SK-N-DZ (cell line): ENCODE results near the gene RGMB.

Experiments
- DNase-seq: peaks from one replicate; pipeline ENCODE4 v3.0.0-alpha.2; 2015; ENCODE audit warnings: low spot score

Gene RGMB

DNA sequence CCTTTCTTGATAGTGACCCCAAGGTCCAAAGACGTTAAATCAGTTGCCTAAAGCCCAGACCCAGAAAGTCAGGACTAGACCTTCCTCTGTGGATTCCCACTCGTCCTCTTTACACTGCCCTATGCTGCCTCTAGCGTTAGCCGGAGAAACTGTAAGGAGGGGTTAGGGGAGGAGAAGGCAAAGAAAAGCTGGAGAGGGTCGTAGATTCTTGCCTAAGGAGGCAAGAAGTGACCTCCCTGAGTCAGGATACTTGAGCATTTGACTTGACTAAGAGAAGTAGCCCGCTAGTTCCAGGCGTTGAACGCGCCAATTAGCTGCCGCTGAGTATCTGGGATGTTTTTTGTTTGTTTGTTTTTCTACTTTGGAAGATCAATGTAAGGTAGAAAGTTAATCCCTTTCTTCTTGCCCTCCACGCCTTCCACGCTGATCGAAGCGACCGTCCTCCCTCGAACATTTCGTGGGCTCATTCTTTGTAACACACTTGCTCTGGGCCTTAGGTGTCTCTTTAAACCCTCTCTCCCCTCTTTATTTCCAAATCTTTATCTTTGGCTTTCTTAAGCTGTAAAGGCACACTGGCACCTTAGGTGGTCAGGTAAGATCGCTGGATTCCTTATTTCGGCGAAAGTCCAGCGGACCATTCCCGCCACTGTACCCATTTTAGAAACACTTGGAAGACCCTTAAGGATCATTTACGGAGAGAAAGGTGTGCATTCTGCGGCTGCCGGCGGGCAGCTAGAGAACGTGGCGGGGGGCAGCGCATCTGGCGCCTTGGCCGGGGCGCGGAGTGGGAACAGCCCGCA, 5.1 kb upstream of the RGMB start:
- DNase-seq = peak; percentile 87

DNA sequence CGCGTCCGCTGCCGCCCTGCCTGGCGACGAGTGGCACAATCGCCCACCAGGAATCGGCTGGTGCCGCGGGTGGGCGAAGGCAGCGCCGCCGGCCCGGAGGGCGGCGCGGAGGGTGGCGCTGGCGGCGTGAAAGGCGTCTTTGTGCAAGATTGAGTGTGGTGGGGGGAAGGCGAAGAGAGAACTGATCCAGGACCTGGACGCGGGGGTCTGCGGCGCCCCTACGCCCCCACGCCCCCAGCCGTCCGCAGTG, 4.6 kb upstream of the RGMB start:
- no peak for DNase-seq

GRCh38 chr5:98769210-98769958, 4.1 kb upstream of the RGMB start:
- DNase-seq = peak; percentile 68

DNA sequence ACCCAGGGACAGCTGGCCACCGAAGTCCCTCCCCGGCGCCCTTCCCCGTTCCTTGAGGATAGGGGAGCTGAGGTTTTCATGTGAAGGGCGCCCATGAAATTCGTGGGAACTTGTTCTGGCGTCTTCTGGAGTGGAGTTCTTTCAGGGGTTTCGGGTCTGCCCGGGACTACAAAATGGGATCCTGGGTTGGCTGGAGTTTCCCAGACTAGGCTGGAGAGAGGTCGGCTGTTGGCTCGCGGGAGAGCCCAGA, 3.6 kb upstream of the RGMB start:
- DNase-seq = peak; percentile 63

- peak; percentile 93 for DNase-seq
These were observed 3.1 kb upstream of the RGMB start for GRCh38 chr5:98770209-98770910.

DNA sequence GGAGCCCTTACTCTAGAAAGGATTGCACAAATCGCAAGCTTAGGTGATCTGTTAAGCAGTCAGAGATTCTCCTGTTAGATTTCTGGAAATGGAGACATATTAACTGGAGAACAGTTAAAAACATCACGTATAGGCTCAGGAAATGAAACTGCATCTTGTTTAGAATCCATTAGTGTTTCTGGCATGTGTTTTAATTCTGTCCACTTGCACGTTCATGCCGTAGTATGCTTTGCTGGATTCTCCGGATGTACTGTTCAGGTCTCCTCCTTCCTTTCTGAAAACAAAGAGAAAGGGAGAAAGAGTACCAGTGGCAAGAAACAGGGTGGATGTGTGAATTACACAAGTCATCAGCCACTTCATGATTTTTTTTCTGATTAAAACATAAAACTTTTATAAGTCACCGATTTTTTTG, 2.5 kb upstream of the RGMB start:
- peak; percentile 50 for DNase-seq

GRCh38 chr5:98771382-98772109, 1.9 kb upstream of the RGMB start:
- peak; percentile 90 for DNase-seq

GRCh38 chr5:98772415-98773213, 849 bp upstream of the RGMB start:
- peak; percentile 96 for DNase-seq

- no peak for DNase-seq
These were observed 324 bp upstream of the RGMB start for GRCh38 chr5:98773214-98773463.

DNA sequence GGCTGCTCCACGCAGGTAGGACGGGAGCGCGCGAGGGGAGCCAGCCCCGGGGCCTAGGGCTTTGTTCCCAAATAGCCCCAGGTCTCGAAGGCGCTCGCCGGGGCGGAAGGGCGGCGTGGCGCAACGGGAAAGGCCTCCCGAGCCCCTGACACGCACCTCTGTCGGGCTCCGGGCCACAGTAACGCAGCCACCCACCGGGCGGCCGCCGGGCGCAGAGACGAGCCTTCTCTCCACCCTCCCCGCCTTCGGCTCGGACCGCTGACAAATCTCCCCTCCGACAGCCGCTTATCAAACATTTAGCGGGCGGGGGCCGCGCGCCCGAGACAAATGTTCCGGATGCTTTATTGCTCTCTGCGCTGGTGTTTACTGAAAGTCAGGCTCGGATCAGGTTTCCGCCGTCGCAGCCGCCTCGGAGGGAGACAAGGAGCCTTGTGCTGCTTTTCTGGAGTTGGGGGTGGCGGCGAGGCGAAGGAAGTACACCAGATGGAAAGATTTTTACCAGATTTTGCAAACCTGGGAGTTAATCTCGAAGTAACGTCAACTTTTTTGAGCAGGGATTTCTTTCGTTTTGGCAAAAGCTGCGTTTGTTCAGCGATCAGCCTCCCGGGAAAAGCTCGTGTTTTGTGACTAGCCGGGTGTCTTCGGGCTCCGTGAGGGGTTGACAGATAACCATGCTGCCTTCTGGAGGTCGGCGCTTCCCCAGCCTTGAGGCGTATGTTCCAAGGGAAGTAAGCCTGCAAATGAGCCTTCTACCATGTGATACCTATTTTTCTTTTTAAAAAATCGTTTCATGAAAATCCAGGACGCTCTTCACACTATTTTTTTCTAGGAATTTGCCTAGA, 950 bp downstream of the RGMB start:
- peak; percentile 71 for DNase-seq

- no peak for DNase-seq
These were observed 2.0 kb downstream of the RGMB start for GRCh38 chr5:98775246-98776065.

DNA sequence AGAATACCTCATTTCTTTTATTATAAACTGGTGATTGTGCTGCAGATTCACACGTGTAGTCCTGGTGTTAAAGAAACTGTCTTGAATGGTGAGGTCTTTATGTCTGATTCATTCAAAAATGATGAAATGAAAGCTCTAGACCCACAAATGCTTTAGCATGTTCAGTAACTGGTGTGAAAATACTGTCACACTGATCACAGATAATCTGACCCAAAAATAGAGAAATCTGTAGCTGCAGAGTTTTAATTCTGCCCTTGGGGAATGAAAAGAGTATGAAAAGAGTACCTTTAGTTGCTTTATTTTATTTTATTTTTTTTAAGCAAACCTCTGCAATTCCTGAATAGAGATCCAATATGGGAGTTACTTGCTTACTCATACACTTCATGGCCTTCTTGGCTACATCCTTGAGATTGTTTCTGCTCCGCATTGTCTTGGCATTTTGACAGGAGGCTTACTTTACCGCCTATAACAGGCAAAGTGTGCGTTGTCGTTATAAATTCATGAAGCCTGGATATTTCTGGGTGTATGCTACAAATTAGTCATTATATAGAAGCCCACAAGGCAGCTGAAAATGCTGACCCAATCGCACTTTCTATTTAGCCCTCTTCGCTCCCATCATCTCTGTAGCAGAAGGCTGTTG, 2.7 kb downstream of the RGMB start:
- DNase-seq = no peak

- DNase-seq = no peak
These were observed 3.8 kb downstream of the RGMB start for GRCh38 chr5:98777295-98777694.

DNA sequence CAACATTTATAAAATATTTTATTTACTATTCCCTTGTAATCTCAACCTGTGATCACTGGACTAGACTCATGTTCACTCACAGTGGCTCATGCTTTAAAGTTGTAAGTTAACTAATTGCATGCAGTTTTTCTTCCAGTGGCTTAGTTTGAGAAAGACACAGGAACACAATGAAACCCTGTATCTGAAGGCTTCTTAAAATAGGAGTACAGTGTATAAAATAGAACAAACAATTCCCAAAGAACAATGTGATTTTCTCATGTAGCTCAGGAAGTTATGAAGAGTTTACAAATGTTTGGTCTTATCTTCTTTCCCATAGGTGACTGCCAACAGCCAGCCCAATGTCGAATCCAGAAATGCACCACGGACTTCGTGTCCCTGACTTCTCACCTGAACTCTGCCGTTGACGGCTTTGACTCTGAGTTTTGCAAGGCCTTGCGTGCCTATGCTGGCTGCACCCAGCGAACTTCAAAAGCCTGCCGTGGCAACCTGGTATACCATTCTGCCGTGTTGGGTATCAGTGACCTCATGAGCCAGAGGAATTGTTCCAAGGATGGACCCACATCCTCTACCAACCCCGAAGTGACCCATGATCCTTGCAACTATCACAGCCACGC, 5.9 kb downstream of the RGMB start:
- no peak for DNase-seq

GRCh38 chr5:98780390-98780789, 6.9 kb downstream of the RGMB start:
- DNase-seq = no peak

DNA sequence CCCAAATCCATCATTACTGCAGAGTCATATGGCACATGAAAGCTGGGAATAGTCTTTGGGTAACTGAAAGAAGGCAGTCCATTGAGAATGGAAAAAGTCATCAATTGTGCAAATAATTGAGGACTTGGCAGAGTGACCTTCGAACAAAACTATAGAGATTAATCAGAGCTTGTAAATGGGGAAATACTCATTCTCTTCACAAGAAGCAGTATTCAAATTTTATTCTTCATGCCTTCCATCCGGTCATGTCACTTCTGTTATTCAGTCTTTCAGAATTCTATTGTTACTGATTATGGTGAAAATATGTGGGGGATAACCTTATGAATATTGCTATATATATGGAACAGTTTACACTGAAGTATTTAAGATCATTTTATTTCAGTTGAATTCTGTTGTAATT, 8.1 kb downstream of the RGMB start:
- no peak for DNase-seq

DNA sequence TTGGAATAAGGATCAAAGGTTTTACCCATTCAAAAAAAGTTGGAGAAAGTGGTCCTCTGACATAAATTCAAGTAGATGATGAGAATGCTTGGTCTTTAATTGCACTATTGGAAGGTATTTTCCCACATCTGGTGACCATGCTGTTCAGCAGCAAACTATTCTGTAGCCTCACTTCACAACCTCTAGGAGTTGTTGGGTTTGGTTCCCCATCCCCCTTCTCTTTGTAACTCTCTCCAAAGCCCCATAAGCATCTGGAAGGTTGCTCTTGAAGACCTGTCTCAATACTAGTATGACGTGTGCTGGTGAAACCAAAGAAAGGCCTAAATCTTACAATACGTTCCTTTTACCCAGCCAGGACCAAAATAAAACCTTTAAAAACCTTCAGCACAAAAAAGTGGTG, 8.5 kb downstream of the RGMB start:
- no peak for DNase-seq

- DNase-seq = no peak
These were observed 9.7 kb downstream of the RGMB start for GRCh38 chr5:98783051-98783649.

DNA sequence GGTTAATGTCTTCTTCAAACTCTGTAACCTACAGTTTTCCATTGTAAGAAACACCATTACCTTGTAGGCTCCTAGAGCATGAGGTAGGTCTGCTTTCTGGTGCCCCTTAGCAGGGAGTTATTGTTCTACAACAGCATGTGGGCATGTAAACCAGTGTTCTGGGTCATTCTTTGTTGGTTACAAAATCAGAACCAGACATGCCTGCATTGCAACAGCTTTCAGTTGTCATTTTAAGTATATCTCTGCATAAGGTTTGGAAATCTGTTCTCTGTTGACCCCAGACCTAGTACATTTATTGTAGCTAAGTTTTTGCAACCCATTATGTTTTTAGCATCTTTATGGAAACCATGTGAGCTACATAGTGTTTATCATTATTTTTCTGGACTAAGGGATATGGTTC, 10.9 kb downstream of the RGMB start:
- DNase-seq = no peak
